C1 segment of cervical spinal cord (tissue), 14 donors: ENCODE results near the gene ZNF391.
"Not testable (repeated sequence)": the region's sequence is repeated elsewhere in the genome, so short reads cannot be mapped to it uniquely, and the experiment has no call there.

ENCODE experiments used
- DNase-seq, 14 donors: peaks; one replicate each; lab custom pipeline; 2025; lab: John Stamatoyannopoulos, UW

The ZNF391 gene

DNA sequence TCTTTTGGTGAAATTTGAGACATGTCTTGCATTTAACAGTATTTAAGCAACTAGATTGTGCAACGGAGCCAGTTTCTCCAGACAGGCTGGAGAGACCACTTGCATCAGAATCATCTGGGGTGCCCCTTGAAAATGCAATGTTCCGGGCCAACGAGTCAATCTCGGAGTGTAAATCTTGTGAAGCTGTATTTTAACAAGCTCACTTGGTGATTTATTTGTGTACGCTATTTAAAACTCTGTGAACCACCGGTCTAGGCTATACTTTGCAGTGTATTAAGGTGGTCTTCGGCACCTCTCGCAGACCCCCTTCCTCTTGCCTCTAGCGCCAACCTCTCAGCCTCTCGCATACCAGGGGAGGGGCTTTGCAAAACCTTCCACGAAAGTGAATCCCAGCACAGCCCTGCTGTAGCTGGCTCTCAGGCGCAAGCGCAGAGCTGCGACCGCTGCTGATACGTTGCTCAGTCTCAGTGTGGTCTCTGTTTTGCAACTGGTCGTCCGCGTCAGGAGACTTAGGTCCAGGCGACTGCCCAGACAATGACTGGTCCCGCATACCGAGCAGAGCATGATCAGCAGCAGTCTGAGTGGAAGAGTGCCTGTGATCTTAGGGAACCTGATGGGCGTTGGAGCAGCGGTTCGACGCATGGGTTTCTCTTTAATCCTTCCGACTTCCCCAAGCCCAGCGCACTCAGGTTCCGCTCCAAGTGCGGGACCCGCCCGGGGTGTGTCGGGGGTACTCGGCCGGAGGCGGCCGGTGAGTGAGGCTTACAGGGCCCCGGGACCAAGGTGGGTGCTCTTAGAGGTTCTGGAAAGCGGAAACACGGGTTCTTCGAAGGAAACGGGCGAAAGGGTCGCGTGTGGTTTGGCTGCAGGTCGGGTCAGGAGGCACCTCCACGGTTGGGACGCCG lies at the start of gene ZNF391:
Gene ZNF391 (plus strand): TSS at position 467 of the 905 bp plus-strand sequence. CDS start 11,612 bp downstream, outside the sequence.
- peak; percentile 29 to 93 (median 76) for DNase-seq

- DNase-seq: no peak
Measured at GRCh38 chr6:27352850-27353249, 35.7 kb upstream of the ZNF391 start.

DNA sequence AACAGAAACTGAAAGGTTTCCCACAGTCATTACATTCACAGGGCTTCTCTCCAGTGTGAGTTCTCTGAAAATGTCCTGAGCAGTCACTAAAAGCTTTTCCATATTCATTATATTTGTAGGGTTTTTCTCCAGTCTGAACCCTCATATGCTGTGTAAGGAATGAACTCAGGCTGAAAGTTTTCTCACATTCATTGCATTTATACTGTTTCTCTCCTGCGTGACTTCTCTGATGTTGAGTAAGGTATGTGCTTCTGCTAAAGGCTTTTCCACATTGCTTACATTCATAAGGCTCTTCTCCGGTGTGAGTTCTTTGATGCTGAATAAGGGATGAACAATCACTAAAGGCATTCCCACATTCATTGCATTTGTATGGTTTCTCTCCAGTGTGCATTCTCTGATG lies 29.8 kb upstream of the ZNF391 start:
- DNase-seq: no peak

DNA sequence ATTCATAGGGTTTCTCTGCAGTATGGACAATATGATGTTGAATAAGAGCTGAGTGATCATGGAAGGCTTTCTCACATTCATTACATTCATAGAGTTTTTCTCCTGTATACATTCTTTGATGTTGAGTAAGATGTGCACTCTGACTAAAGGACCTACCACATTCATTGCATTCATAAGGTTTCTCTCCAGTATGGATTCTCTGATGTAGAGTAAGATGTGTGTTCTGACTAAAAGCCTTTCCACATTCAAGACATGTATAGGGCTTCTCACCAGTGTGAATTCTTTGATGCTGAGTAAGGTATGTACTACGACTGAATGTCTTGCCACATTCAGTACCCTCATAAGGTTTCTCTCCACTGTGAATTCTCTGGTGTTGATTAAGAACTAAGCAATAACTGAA lies 29.3 kb upstream of the ZNF391 start:
- no peak for DNase-seq

GRCh38 chr6:27368202-27368601 lies 20.4 kb upstream of the ZNF391 start:
- DNase-seq: no peak

- DNase-seq: no peak
Measured at GRCh38 chr6:27370391-27370790, 18.2 kb upstream of the ZNF391 start.

GRCh38 chr6:27374824-27375612 lies 13.5 kb upstream of the ZNF391 start:
- DNase-seq: peak; percentile 6 to 89 (median 51)

DNA sequence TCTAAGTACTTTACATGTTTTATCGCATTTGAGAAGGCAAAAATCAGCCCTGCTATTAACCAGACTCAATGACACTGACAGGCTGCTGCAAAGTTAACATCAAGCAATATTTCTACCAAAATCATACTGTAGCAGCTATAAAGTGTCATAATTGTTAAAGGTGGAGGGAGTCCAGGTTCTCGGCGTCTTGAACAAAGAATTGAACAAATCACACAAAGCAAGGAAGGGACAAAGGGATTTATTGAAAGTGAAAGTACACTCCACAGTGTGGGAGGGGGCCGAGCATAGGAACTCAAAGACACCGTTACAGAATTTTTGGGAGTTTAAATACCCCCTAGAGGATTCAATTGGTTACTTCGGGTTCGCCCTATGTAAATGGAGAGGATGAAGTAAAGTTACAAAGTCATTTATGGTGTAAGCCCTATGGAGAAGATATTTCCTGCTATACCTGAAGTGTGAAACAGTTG lies 12.9 kb upstream of the ZNF391 start:
- DNase-seq: peak in 1 of 14 donors; percentile 0

DNA sequence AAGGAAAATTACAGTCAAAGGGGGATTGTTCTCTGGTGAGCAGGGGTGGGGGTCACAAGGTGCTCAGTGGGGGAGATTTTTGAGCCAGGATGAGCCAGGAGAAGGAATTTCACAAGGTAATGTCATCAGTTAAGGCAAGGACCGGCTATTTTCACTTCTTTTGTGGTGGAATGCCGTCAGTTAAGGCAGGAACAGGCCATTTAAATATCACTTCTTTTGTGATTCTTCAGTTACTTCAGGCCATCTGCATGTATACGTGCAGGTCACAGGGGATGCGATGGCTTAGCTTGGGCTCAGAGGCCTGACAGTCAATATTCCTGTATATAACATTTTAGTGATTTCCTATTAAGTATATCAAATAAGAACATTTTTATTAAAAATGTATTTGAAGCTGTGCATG lies 10.2 kb upstream of the ZNF391 start:
- DNase-seq: not testable (repeated sequence)

GRCh38 chr6:27381001-27381400 lies 7.6 kb upstream of the ZNF391 start:
- DNase-seq: not testable (repeated sequence)

DNA sequence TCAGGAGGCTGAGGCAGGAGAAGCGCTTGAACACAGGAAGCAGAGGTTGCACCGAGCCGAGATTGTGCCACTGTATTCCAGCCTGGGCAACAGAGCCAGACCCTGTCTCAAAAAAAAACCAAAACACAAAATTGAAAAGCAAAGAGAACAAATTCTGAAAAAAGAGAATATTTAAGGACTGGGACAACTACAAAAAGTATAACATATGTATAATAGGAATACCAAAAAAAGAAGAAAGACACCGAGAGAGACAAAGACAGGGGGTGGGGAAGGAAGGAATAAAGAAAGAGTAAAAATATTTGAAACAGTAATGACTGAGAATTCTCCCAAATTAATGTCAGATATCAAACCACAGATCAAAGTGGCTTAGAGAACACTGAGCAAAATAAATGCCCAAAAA lies 5.5 kb upstream of the ZNF391 start:
- no peak for DNase-seq

GRCh38 chr6:27383481-27383880 lies 5.1 kb upstream of the ZNF391 start:
- no peak for DNase-seq

GRCh38 chr6:27392623-27393022 lies 4.1 kb downstream of the ZNF391 start:
- DNase-seq: no peak

- DNase-seq: no peak
Measured at GRCh38 chr6:27394073-27394472, 5.5 kb downstream of the ZNF391 start.

DNA sequence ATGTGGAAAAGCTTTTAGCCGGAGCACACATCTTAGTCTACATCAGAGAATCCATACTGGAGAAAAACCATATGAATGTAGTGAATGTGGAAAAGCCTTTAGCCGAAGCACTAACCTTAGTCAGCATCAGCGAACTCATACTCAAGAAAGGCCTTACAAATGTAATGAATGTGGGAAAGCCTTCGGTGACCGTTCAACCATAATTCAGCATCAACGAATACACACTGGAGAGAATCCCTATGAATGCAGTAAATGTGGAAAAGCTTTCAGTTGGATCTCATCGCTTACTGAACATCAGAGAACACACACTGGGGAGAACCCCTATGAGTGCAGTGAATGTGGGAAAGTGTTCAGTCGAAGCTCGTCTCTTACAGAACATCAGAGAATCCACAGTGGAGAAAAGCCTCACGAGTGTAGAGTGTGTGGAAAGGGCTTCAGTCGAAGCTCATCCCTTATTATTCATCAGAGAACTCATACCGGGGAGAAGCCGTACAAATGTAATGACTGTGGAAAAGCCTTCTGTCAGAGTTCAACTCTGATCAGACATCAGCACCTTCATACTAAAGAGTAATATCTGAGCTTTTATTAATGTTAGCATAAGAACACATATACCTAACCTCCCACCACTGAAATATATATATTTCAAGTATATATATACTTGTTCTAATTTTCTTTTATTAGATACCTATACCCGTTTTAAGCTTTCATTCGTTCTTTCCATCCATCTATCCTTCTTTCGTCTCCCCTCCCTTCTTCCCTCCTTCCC lies 12.5 kb downstream of the ZNF391 start:
- no peak for DNase-seq

DNA sequence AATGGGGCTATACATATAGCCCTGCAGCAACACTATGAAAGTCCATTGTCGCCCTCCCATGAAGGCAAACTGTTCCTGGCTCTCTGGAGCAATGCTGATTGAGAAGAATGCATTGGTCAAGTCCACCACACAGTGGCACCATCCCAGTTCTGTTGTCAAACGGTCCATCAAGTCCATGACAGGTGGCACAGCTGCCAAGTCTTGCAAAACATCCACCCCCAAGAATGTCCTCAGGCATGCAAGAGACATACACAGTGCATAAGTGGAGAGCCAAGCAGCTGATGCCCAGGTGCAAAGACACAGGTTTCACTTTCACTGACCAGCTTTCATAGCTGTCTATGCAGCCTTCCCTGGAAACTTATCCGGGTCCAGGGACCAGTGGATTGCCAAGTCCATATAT lies 17.5 kb downstream of the ZNF391 start:
- no peak for DNase-seq

- DNase-seq: no peak
Measured at GRCh38 chr6:27407153-27407814, 18.7 kb downstream of the ZNF391 start.

- no peak for DNase-seq
Measured at GRCh38 chr6:27414300-27414699, 25.7 kb downstream of the ZNF391 start.

- no peak for DNase-seq
Measured at GRCh38 chr6:27414996-27415395, 26.4 kb downstream of the ZNF391 start.

DNA sequence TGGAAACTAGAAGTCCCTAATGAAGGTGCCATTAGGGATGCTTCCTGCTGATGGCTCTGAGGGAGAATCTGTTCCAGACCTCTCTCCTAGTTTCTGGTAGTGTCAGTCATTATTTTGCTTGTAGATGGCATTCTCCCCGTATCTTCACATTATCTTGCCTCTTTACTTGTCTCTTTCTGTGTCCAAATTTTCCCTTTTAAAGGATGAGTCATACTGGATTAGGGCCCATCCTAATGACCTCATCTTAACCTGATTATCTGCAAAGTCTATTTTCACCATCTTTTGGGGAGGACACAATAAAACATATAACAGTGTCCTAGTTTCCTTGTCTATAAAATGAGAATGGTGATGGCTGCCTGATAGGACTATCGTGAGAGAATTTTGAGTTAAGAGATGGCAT lies 27.3 kb downstream of the ZNF391 start:
- no peak for DNase-seq

- no peak for DNase-seq
Measured at GRCh38 chr6:27419363-27419762, 30.8 kb downstream of the ZNF391 start.
